ENCODE data around the gene MZT2A. TPM values are rescaled to one million over a fixed set of nuclear protein-coding genes. Genes with fewer than 3 reads are reported as not detected.
A peak's percentile ranks its signal among the peaks of the same experiment; 100 is the strongest.
"Not testable (repeated sequence)": the region's sequence is repeated elsewhere in the genome, so short reads cannot be mapped to it uniquely, and the experiment has no call there.

MZT2A gene
- total RNA-seq, 5 donors from 2014 or later (not counting 1 experiment from before 2014, with no cell fraction given) = 70.1 to 215 (median 89.1) TPM

GRCh38 chr2:131509615-131510014 is 17.4 kb upstream of the MZT2A start:
- no peaks in the 10 kb centered on the region for H3K27me3 ChIP-seq (replicated peaks in 1 of 2; ENCODE audit: control insufficient read depth in 2 of 2, extremely low read depth in 1 of 2, insufficient read depth in 2 of 2, low read length in 1 of 2)
- CTCF ChIA-PET = no interaction called here
- no peak overlapping the region for H3K4me3 Mint-ChIP-seq

GRCh38 chr2:131504082-131504750 is 12.0 kb upstream of the MZT2A start:
- peak in 1 of 4 experiments; percentile 69 for ATAC-seq (replicated peaks in 1 of 4)
- CTCF ChIA-PET, DNase-seq: not testable (repeated sequence)

More at GRCh38 chr2:131509615-131510014, 17.4 kb upstream of the MZT2A start:
- H3K36me3 Mint-ChIP-seq = peaks cover 28% of the 10 kb centered on the region
- Histone ChIP-seq H3K9me3 (no peaks in the 10 kb centered on the region), H3K36me3 (ENCODE audit: control insufficient read depth in 2 of 2, extremely low read depth in 1 of 2, insufficient read depth in 1 of 2, low read length in 1 of 2) (peaks cover 5 to 51% of the 10 kb centered on the region in 2 donors), H3K4me1 (ENCODE audit: control insufficient read depth in 1 of 2, extremely low read depth in 1 of 2, insufficient read depth in 2 of 2, low read length in 2 of 2) (peaks cover 0 to 5% of the 10 kb centered on the region in 2 experiments), H3K4me3 (ENCODE audit: control insufficient read depth in 1 of 2, extremely low read depth in 1 of 2, low read length in 1 of 2) (no peak overlapping the region), H3K27ac (ENCODE audit: low read length) (no peak overlapping the region)
- WGBS (ENCODE audit: insufficient coverage) = 59% methylated on average over 2 of the region's 9 CpGs
- ATAC-seq (replicated peaks in 1 of 4) (no peak), DNase-seq (no peak)
- no peak overlapping the region for H3K27ac Mint-ChIP-seq
- H3K4me1 Mint-ChIP-seq = peaks cover 0 to 6% (median 0%) of the 10 kb centered on the region in 3 donors
- H3K9me3 Mint-ChIP-seq = no peaks in the 10 kb centered on the region
- POLR2A ChIA-PET = no interaction called here
- H3K27me3 Mint-ChIP-seq = no peaks in the 10 kb centered on the region

GRCh38 chr2:131503587-131503986 is 11.4 kb upstream of the MZT2A start:
- CTCF ChIA-PET; H3K27me3 Mint-ChIP-seq; H3K27ac ChIP-seq (ENCODE audit: low read length); H3K4me1 ChIP-seq (ENCODE audit: control insufficient read depth in 1 of 2, extremely low read depth in 1 of 2, insufficient read depth in 2 of 2, low read length in 2 of 2); H3K27ac Mint-ChIP-seq; H3K9me3 ChIP-seq; ATAC-seq (replicated peaks in 1 of 4); H3K9me3 Mint-ChIP-seq; H3K27me3 ChIP-seq (replicated peaks in 1 of 2; ENCODE audit: control insufficient read depth in 2 of 2, extremely low read depth in 1 of 2, insufficient read depth in 2 of 2, low read length in 1 of 2); H3K4me3 ChIP-seq (ENCODE audit: control insufficient read depth in 1 of 2, extremely low read depth in 1 of 2, low read length in 1 of 2); H3K4me3 Mint-ChIP-seq; H3K4me1 Mint-ChIP-seq; DNase-seq: not testable (repeated sequence)
- POLR2A ChIA-PET = interaction anchor here in 1 of 2 donors (0.9 kb wide), 1 partner anchor 11 kb away, joined by 3 read pairs; no protein-coding TSS in a partner anchor
- no CpG with 5 or more reads among the region's 4 CpGs for WGBS (ENCODE audit: insufficient coverage)
- H3K36me3 Mint-ChIP-seq = peaks cover 28% of the 10 kb centered on the region
- peaks cover 13 to 67% of the 10 kb centered on the region in 2 donors for H3K36me3 ChIP-seq (ENCODE audit: control insufficient read depth in 2 of 2, extremely low read depth in 1 of 2, insufficient read depth in 1 of 2, low read length in 1 of 2)

More at GRCh38 chr2:131504082-131504750, 12.0 kb upstream of the MZT2A start:
- H3K27ac ChIP-seq (ENCODE audit: low read length); H3K4me1 ChIP-seq (ENCODE audit: control insufficient read depth in 1 of 2, extremely low read depth in 1 of 2, insufficient read depth in 2 of 2, low read length in 2 of 2); H3K4me3 Mint-ChIP-seq; H3K9me3 Mint-ChIP-seq; H3K9me3 ChIP-seq; H3K4me1 Mint-ChIP-seq; H3K4me3 ChIP-seq (ENCODE audit: control insufficient read depth in 1 of 2, extremely low read depth in 1 of 2, low read length in 1 of 2); H3K27me3 ChIP-seq (replicated peaks in 1 of 2; ENCODE audit: control insufficient read depth in 2 of 2, extremely low read depth in 1 of 2, insufficient read depth in 2 of 2, low read length in 1 of 2); H3K27me3 Mint-ChIP-seq: not testable (repeated sequence)
- peaks cover 29% of the 10 kb centered on the region for H3K36me3 Mint-ChIP-seq
- WGBS (ENCODE audit: insufficient coverage) = no CpG with 5 or more reads among the region's 7 CpGs
- H3K27ac Mint-ChIP-seq = peak overlapping the region in 1 of 2 donors; percentile 43
- peaks cover 16 to 69% of the 10 kb centered on the region in 2 donors for H3K36me3 ChIP-seq (ENCODE audit: control insufficient read depth in 2 of 2, extremely low read depth in 1 of 2, insufficient read depth in 1 of 2, low read length in 1 of 2)
- POLR2A ChIA-PET = interaction anchor here in 1 of 2 donors (0.7 kb wide), 2 partner anchors 168 to 411 kb away, joined by 11 to 16 read pairs; no protein-coding TSS in a partner anchor

GRCh38 chr2:131498321-131498973 is 6.2 kb upstream of the MZT2A start:
- peaks cover 11 to 33% of the 10 kb centered on the region in 2 donors for H3K36me3 ChIP-seq (ENCODE audit: control insufficient read depth in 2 of 2, extremely low read depth in 1 of 2, insufficient read depth in 1 of 2, low read length in 1 of 2)
- H3K27me3 ChIP-seq (replicated peaks in 1 of 2; ENCODE audit: control insufficient read depth in 2 of 2, extremely low read depth in 1 of 2, insufficient read depth in 2 of 2, low read length in 1 of 2); POLR2A ChIA-PET; H3K4me3 ChIP-seq (ENCODE audit: control insufficient read depth in 1 of 2, extremely low read depth in 1 of 2, low read length in 1 of 2); H3K9me3 ChIP-seq; CTCF ChIA-PET; H3K27ac Mint-ChIP-seq; ATAC-seq (replicated peaks in 1 of 4); DNase-seq; H3K27me3 Mint-ChIP-seq; H3K27ac ChIP-seq (ENCODE audit: low read length); H3K9me3 Mint-ChIP-seq; H3K4me3 Mint-ChIP-seq: not testable (repeated sequence)
- peaks cover 3 to 13% of the 10 kb centered on the region in 2 experiments for H3K4me1 ChIP-seq (ENCODE audit: control insufficient read depth in 1 of 2, extremely low read depth in 1 of 2, insufficient read depth in 2 of 2, low read length in 2 of 2)
- Mint-ChIP-seq H3K36me3 (peaks cover 16% of the 10 kb centered on the region), H3K4me1 (peaks cover 18 to 22% (median 19%) of the 10 kb centered on the region in 3 donors)
- no CpG with 5 or more reads among the region's 8 CpGs for WGBS (ENCODE audit: insufficient coverage)

GRCh38 chr2:131495506-131495905 is 3.3 kb upstream of the MZT2A start:
- H3K4me3 ChIP-seq (ENCODE audit: control insufficient read depth in 1 of 2, extremely low read depth in 1 of 2, low read length in 1 of 2); H3K27ac ChIP-seq (ENCODE audit: low read length); ATAC-seq (replicated peaks in 1 of 4); POLR2A ChIA-PET; H3K27me3 Mint-ChIP-seq; H3K27me3 ChIP-seq (replicated peaks in 1 of 2; ENCODE audit: control insufficient read depth in 2 of 2, extremely low read depth in 1 of 2, insufficient read depth in 2 of 2, low read length in 1 of 2); DNase-seq; H3K9me3 ChIP-seq; H3K27ac Mint-ChIP-seq; H3K9me3 Mint-ChIP-seq: not testable (repeated sequence)
- Mint-ChIP-seq H3K4me1 (peaks cover 27 to 35% (median 31%) of the 10 kb centered on the region in 3 donors), H3K4me3 (peak overlapping the region; percentile 43 to 96 (median 47)), H3K36me3 (peaks cover 16% of the 10 kb centered on the region)
- CTCF ChIA-PET = interaction anchor here in 1 of 2 donors (0.6 to 1.1 kb wide), 2 partner anchors 12 to 177 kb away, joined by 3 read pairs; no protein-coding TSS in a partner anchor
- no CpG with 5 or more reads among the region's 1 CpG for WGBS (ENCODE audit: insufficient coverage)
- Histone ChIP-seq H3K36me3 (ENCODE audit: control insufficient read depth in 2 of 2, extremely low read depth in 1 of 2, insufficient read depth in 1 of 2, low read length in 1 of 2) (peaks cover 11 to 23% of the 10 kb centered on the region in 2 donors), H3K4me1 (ENCODE audit: control insufficient read depth in 1 of 2, extremely low read depth in 1 of 2, insufficient read depth in 2 of 2, low read length in 2 of 2) (peaks cover 5 to 28% of the 10 kb centered on the region in 2 experiments)

GRCh38 chr2:131493199-131493968 is 1.2 kb upstream of the MZT2A start:
- H3K36me3 ChIP-seq (ENCODE audit: control insufficient read depth in 2 of 2, extremely low read depth in 1 of 2, insufficient read depth in 1 of 2, low read length in 1 of 2) = peaks cover 0 to 4% of the 10 kb centered on the region in 2 donors
- H3K4me1 ChIP-seq (ENCODE audit: control insufficient read depth in 1 of 2, extremely low read depth in 1 of 2, insufficient read depth in 2 of 2, low read length in 2 of 2) = peaks cover 5 to 43% of the 10 kb centered on the region in 2 experiments
- ATAC-seq (replicated peaks in 1 of 4) (peak; percentile 31 to 42 (median 36)), DNase-seq (no peak)
- CTCF ChIA-PET = interaction anchor here (0.7 to 1.4 kb wide), 8 partner anchors 36 to 1311 kb away, joined by 3 to 9 read pairs (median 3); partner anchors contain the start of genes FAM168B (in 1 of the 2), MZT2B (in 1 of the 2) and SMPD4 (in 1 of the 2)
- Mint-ChIP-seq H3K4me3 (peak overlapping the region; percentile 94 to 96 (median 95)), H3K27ac (peak overlapping the region; percentile 95 to 98), H3K27me3 (no peaks in the 10 kb centered on the region), H3K36me3 (peaks cover 9% of the 10 kb centered on the region), H3K4me1 (peaks cover 42 to 53% (median 48%) of the 10 kb centered on the region in 3 donors), H3K9me3 (no peaks in the 10 kb centered on the region)
- peak overlapping the region; percentile 74 to 91 for H3K4me3 ChIP-seq (ENCODE audit: control insufficient read depth in 1 of 2, extremely low read depth in 1 of 2, low read length in 1 of 2)
- no peaks in the 10 kb centered on the region for H3K27me3 ChIP-seq (replicated peaks in 1 of 2; ENCODE audit: control insufficient read depth in 2 of 2, extremely low read depth in 1 of 2, insufficient read depth in 2 of 2, low read length in 1 of 2)
- under 1% methylated on average over 33 of the region's 40 CpGs for WGBS (ENCODE audit: insufficient coverage)
- POLR2A ChIA-PET = interaction anchor here in 1 of 2 donors (0.5 to 0.6 kb wide), 2 partner anchors 432 to 1617 kb away, joined by 4 to 8 read pairs; no protein-coding TSS in a partner anchor
- no peaks in the 10 kb centered on the region for H3K9me3 ChIP-seq
- H3K27ac ChIP-seq (ENCODE audit: low read length) = peak overlapping the region; percentile 92
